IMR-90 (cell line): ENCODE measurements around the gene TPCN1. TPM values are rescaled to one million over a fixed set of nuclear protein-coding genes. Genes with fewer than 3 reads are reported as not detected.

Source experiments
- ATAC-seq: fragments of 200-7000 bp; cut with Tn5 transposase; 2 replicates; pipeline ENCODE4 v1.9.1; 2020; ENCODE audit warnings: low read depth, mild to moderate bottlenecking, moderate library complexity
- BruUV-seq: library from RNA; stranded (reverse); fragments of 400-500 nt; replicated peaks from 2 replicates; lab custom pipeline; 2021; lab: Mats Ljungman, UMichigan
- CTCF ChIA-PET: fragments of 300-600 bp; formaldehyde crosslinking; extraction: SDS; loops from one replicate; lab custom pipeline; 2021; ENCODE audit warnings: antibody characterized with exemption; lab: Yijun Ruan, JAX
- POLR2A ChIA-PET: fragments of 300-600 bp; sonication (Branson Sonifier 250); formaldehyde crosslinking; loops from one replicate; lab custom pipeline; 2022; ENCODE audit warnings: antibody characterized with exemption; ENCODE audit not compliant: unreplicated experiment; lab: Charles Lee
- DNase-seq: peaks from one replicate; pipeline ENCODE4 v3.0.0; 2013
- H2AFZ ChIP-seq: replicated peaks from 2 replicates; pipeline ENCODE3; 2013; ENCODE audit warnings: low read length, mild to moderate bottlenecking; ENCODE audit not compliant: poor library complexity
- H2AK5ac ChIP-seq: 2 replicates; pipeline ENCODE4 v1.6.1; 2013; ENCODE audit warnings: low read depth, low read length, inconsistent platforms
- H2AK9ac ChIP-seq: replicated peaks from 2 replicates; pipeline ENCODE3; 2013; ENCODE audit warnings: mild to moderate bottlenecking, low read depth, low read length, moderate library complexity; ENCODE audit not compliant: poor library complexity
- H2BK120ac ChIP-seq: 2 replicates; pipeline ENCODE4 v1.6.1; 2013; ENCODE audit warnings: low read depth, low read length, inconsistent platforms
- H2BK15ac ChIP-seq: 3 replicates; pipeline ENCODE4 v1.6.1; 2013; ENCODE audit warnings: low read depth, low read length, inconsistent platforms
- H2BK20ac ChIP-seq: 2 replicates; pipeline ENCODE4 v1.6.1; 2013; ENCODE audit warnings: low read depth, mild to moderate bottlenecking, inconsistent platforms, low read length, moderate library complexity
- H2BK5ac ChIP-seq: 2 replicates; pipeline ENCODE4 v1.6.1; 2013; ENCODE audit warnings: mild to moderate bottlenecking, low read depth, low read length, inconsistent platforms; ENCODE audit not compliant: poor library complexity, severe bottlenecking
- H3K14ac ChIP-seq: replicated peaks from 2 replicates; pipeline ENCODE4 v1.6.1; 2013; ENCODE audit warnings: low read depth, low read length, inconsistent platforms
- H3K18ac ChIP-seq: 2 replicates; pipeline ENCODE4 v1.6.1; 2013; ENCODE audit warnings: low read depth, low read length, control low read depth
- H3K23ac ChIP-seq: 2 replicates; pipeline ENCODE4 v1.6.1; 2013; ENCODE audit warnings: low read depth, low read length, inconsistent platforms
- H3K27ac ChIP-seq: 2 replicates; pipeline ENCODE4 v1.5.1; 2013; ENCODE audit warnings: mild to moderate bottlenecking, control low read depth, low read length; ENCODE audit not compliant: insufficient read depth
- H3K27me3 ChIP-seq: 2 replicates; pipeline ENCODE4 v1.6.1; 2013; ENCODE audit warnings: low read length; ENCODE audit not compliant: control insufficient read depth, insufficient read depth
- H3K36me3 ChIP-seq: 2 replicates; pipeline ENCODE4 v1.6.1; 2013; ENCODE audit warnings: low read length, mixed read lengths; ENCODE audit not compliant: control insufficient read depth, insufficient read depth
- H3K4ac ChIP-seq: 2 replicates; pipeline ENCODE4 v1.6.1; 2013; ENCODE audit warnings: low read depth, low read length, inconsistent platforms
- H3K4me1 ChIP-seq: 2 replicates; pipeline ENCODE4 v1.6.1; 2013; ENCODE audit warnings: low read length, mixed read lengths; ENCODE audit not compliant: control insufficient read depth, insufficient read depth
- H3K4me2 ChIP-seq: 2 replicates; pipeline ENCODE4 v1.6.1; 2013; ENCODE audit warnings: low read depth, mild to moderate bottlenecking, control low read depth, low read length, moderate library complexity
- H3K4me3 ChIP-seq: 2 replicates; pipeline ENCODE4 v1.5.1; 2013; ENCODE audit warnings: low read depth, mild to moderate bottlenecking, control low read depth, low read length, moderate library complexity; ENCODE audit not compliant: insufficient read depth
- H3K56ac ChIP-seq: 2 replicates; pipeline ENCODE4 v1.6.1; 2013; ENCODE audit warnings: low read length, inconsistent platforms; ENCODE audit not compliant: insufficient read depth; ENCODE audit errors: extremely low read depth
- H3K79me1 ChIP-seq, 2 experiments: 2 replicates each; pipeline ENCODE4 v1.6.1; 2013; ENCODE audit warnings: low read length in 2 of 2, inconsistent platforms in 1 of 2, low read depth in 1 of 2
- H3K9ac ChIP-seq: 2 replicates; pipeline ENCODE4 v1.6.1; 2013; ENCODE audit warnings: low read depth, low read length, control low read depth
- H3K9me1 ChIP-seq: 2 replicates; pipeline ENCODE4 v1.6.1; 2013; ENCODE audit warnings: low read length, inconsistent platforms; ENCODE audit not compliant: insufficient read depth
- H3K9me3 ChIP-seq: 2 replicates; pipeline ENCODE4 v1.6.1; 2013; ENCODE audit warnings: low read length; ENCODE audit not compliant: control insufficient read depth, insufficient read depth
- H4K20me1 ChIP-seq: 2 replicates; pipeline ENCODE4 v1.6.1; 2013; ENCODE audit warnings: low read length, inconsistent platforms; ENCODE audit not compliant: insufficient read depth
- H4K5ac ChIP-seq: 2 replicates; pipeline ENCODE4 v1.6.1; 2013; ENCODE audit warnings: mild to moderate bottlenecking, low read depth, low read length, control low read depth
- H4K8ac ChIP-seq, 2 experiments: 2 replicates each; pipeline ENCODE4 v1.6.1; 2013; ENCODE audit warnings: low read depth in 2 of 2, low read length in 2 of 2, control low read depth in 1 of 2, inconsistent platforms in 1 of 2
- H4K91ac ChIP-seq: 2 replicates; pipeline ENCODE4 v1.6.1; 2013; ENCODE audit warnings: low read depth, low read length, inconsistent platforms; ENCODE audit not compliant: insufficient read depth
- BHLHE40 ChIP-seq: fragments of 150-350 bp; IDR thresholded peaks from 2 replicates; pipeline ENCODE4 v1.6.1; 2016; ENCODE audit warnings: mild to moderate bottlenecking, low read depth, low read length
- CHD1 ChIP-seq: IDR thresholded peaks from 2 replicates; pipeline ENCODE4 v1.6.1; 2012; ENCODE audit warnings: low read depth, low read length, improper control_type of control experiment
- ELK1 ChIP-seq: fragments of 150-350 bp; IDR thresholded peaks from 2 replicates; pipeline ENCODE4 v1.6.1; 2016; ENCODE audit warnings: low read depth, mild to moderate bottlenecking, low read length, moderate library complexity, borderline replicate concordance
- FOS ChIP-seq: fragments of 150-350 bp; IDR thresholded peaks from 2 replicates; pipeline ENCODE4 v1.6.1; 2016; ENCODE audit warnings: low read depth, low read length
- MAFK ChIP-seq: IDR thresholded peaks from 2 replicates; pipeline ENCODE4 v1.6.1; 2012; ENCODE audit warnings: low read depth, low read length, improper control_type of control experiment
- MAZ ChIP-seq: IDR thresholded peaks from 2 replicates; pipeline ENCODE4 v1.6.1; 2012; ENCODE audit warnings: low read depth, mild to moderate bottlenecking, low read length, improper control_type of control experiment, moderate library complexity, borderline replicate concordance
- MXI1 ChIP-seq: IDR thresholded peaks from 2 replicates; pipeline ENCODE4 v1.6.1; 2012; ENCODE audit warnings: low read depth, mild to moderate bottlenecking, low read length, moderate library complexity, borderline replicate concordance
- NFE2L2 ChIP-seq: fragments of 150-350 bp; IDR thresholded peaks from 2 replicates; pipeline ENCODE4 v1.6.1; 2016; ENCODE audit warnings: low read depth, mild to moderate bottlenecking, low read length
- POLR2A ChIP-seq: IDR thresholded peaks from 2 replicates; pipeline ENCODE4 v1.6.1; 2012; ENCODE audit warnings: mild to moderate bottlenecking, low read depth, low read length
- RAD21 ChIP-seq: IDR thresholded peaks from 2 replicates; pipeline ENCODE4 v1.6.1; 2012; ENCODE audit warnings: low read length, improper control_type of control experiment
- RCOR1 ChIP-seq: IDR thresholded peaks from 2 replicates; pipeline ENCODE4 v1.6.1; 2012; ENCODE audit warnings: mild to moderate bottlenecking, low read length, improper control_type of control experiment; ENCODE audit not compliant: insufficient replicate concordance
- SMC3 ChIP-seq: fragments of 150-350 bp; IDR thresholded peaks from 2 replicates; pipeline ENCODE4 v1.6.1; 2016; ENCODE audit warnings: low read depth, mild to moderate bottlenecking, antibody characterized with exemption, low read length, moderate library complexity
- WGBS, 2 experiments: methylation state at CpG; one replicate each; pipeline versions ENCODE4 v1.1.5 to v1.1.7; 2013; ENCODE audit warnings: missing lambda C conversion rate in 2 of 2; ENCODE audit not compliant: insufficient read length in 1 of 2; ENCODE audit errors: extremely low coverage in 2 of 2; 5-methylcytosine and 5-hydroxymethylcytosine counted together
- dilution Hi-C: fragments of 300-500 bp; cut with HindIII; formaldehyde crosslinking; loops from one replicate; pipeline ENCODE4 v1.14.3; 2018; ENCODE audit warnings: low sequenced_read_pairs; ENCODE audit not compliant: unreplicated experiment
- in situ Hi-C: fragments of 300-500 bp; cut with MboI; formaldehyde crosslinking; loops from 3 replicates; pipeline ENCODE4 v1.14.3; 2019; ENCODE audit warnings: low sequenced_read_pairs, inconsistent platforms, mixed read lengths
- intact Hi-C: fragments of 100-400 bp; cut with micrococcal nuclease; formaldehyde crosslinking; loops from 2 replicates; pipeline ENCODE4 v1.10.0; 2022
- polyA plus RNA-seq, 3 experiments: library from polyadenylated mRNA; depleted of rRNA; stranded (reverse); fragments of >200 nt; gene quantifications; 2 replicates each; pipeline ENCODE4 v1.2.3, GENCODE V29; 2012; ENCODE audit warnings: low replicate concordance in 1 of 3
- total RNA-seq: library from RNA; depleted of rRNA; stranded (reverse); fragments of >200 nt; gene quantifications from 2 replicates; pipeline ENCODE4 v1.2.3, GENCODE V29; 2012
- TF ChIP-seq, protein P1 (sequence below): conservative IDR thresholded peaks from 2 replicates; pipeline ENCODE4 v1.5.1; 2012; ENCODE audit warnings: mild to moderate bottlenecking, low read depth, low read length, improper control_type of control experiment

The TPCN1 gene
- total and polyA plus RNA-seq, 2 of the 4 experiments (the other 2 are of a cell fraction), result 2.0 to 13.2 TPM

- no peak for TF ChIP-seq RCOR1
These were observed 5.7 kb downstream of the TPCN1 start (continued) for GRCh38 chr12:113226696-113227568.

- BruUV-seq, result no TSS peak
- H4K91ac ChIP-seq, result no peak overlapping the region
- no peaks in the 10 kb centered on the region for H3K27me3 ChIP-seq
- no peak overlapping the region for H3K4ac ChIP-seq
- no peak overlapping the region for H4K5ac ChIP-seq
- 80% methylated on average over 1 of the region's 5 CpGs; no CpG with 5 or more reads in 1 of the 2 experiments for WGBS, 2 experiments
- no peak overlapping the region for H3K18ac ChIP-seq
- H3K56ac ChIP-seq, result no peak overlapping the region
- no peak overlapping the region for H3K27ac ChIP-seq
- peaks cover 5% of the 10 kb centered on the region; the same call in 1 of the 2 replicates for H4K20me1 ChIP-seq
- H3K4me1 ChIP-seq, result peaks cover 6% of the 10 kb centered on the region
- H3K36me3 ChIP-seq, result peaks cover 33% of the 10 kb centered on the region
- no peak overlapping the region for H2AK9ac ChIP-seq
- H2BK20ac ChIP-seq, result no peak overlapping the region
- in situ Hi-C loops, result no loop called here
- H3K14ac ChIP-seq, result no peak overlapping the region
- ATAC-seq, result no peak
- no peak overlapping the region for H2BK120ac ChIP-seq
- no peak overlapping the region for H2AK5ac ChIP-seq
- no peak overlapping the region for H3K4me3 ChIP-seq
- peaks cover 14% of the 10 kb centered on the region for H3K9me1 ChIP-seq
- H3K9ac ChIP-seq, result no peak overlapping the region
- peaks cover 4% of the 10 kb centered on the region for H3K9me3 ChIP-seq
- ChIA-PET CTCF (no interaction called here), POLR2A (no interaction called here)
- DNase-seq, result no peak
- no peak overlapping the region for H2BK5ac ChIP-seq
- intact Hi-C loops, result no loop called here
- H3K79me1 ChIP-seq, result 0 out of 4 replicates have a peak, but pooled peaks cover 0 to 4% of the 10 kb centered on the region in 2 experiments
- H2BK15ac ChIP-seq, result no peak overlapping the region
- dilution Hi-C loops, result no loop called here
- no peak overlapping the region for H2AFZ ChIP-seq
- H3K23ac ChIP-seq, result no peak overlapping the region
- H3K4me2 ChIP-seq, result no peak overlapping the region
- no peak overlapping the region for H4K8ac ChIP-seq
- TF ChIP-seq RCOR1 (no peak), FOS (no peak), BHLHE40 (no peak), CHD1 (no peak), MXI1 (no peak), MAZ (no peak), MAFK (no peak), ELK1 (no peak), NFE2L2 (no peak), SMC3 (no peak), RAD21 (no peak), POLR2A (no peak)
- TF ChIP-seq, protein P1, sequence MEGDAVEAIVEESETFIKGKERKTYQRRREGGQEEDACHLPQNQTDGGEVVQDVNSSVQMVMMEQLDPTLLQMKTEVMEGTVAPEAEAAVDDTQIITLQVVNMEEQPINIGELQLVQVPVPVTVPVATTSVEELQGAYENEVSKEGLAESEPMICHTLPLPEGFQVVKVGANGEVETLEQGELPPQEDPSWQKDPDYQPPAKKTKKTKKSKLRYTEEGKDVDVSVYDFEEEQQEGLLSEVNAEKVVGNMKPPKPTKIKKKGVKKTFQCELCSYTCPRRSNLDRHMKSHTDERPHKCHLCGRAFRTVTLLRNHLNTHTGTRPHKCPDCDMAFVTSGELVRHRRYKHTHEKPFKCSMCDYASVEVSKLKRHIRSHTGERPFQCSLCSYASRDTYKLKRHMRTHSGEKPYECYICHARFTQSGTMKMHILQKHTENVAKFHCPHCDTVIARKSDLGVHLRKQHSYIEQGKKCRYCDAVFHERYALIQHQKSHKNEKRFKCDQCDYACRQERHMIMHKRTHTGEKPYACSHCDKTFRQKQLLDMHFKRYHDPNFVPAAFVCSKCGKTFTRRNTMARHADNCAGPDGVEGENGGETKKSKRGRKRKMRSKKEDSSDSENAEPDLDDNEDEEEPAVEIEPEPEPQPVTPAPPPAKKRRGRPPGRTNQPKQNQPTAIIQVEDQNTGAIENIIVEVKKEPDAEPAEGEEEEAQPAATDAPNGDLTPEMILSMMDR, result no peak
These were observed 6.6 kb downstream of the TPCN1 start for GRCh38 chr12:113227686-113228391.
